Natural killer cell treated with Interleukin-12 subunit alpha and Interleukin-12 subunit beta and Interleukin-15 and Interleukin-18, amount 100 ng/mL, for 72 hours (primary cell): ENCODE measurements around the gene CTLA4. TPM values are rescaled to one million over a fixed set of nuclear protein-coding genes. Genes with fewer than 3 reads are reported as not detected.

Experiments
- ATAC-seq, 2 donors: fragments of 150-1000 bp; cut with Tn5 transposase in 1 of 2; sonication (Bioruptor Pico), chemical (Tn5 transposase) in 1 of 2; 2 replicates each; pipeline ENCODE4 v1.10.0; 2021
- DNase-seq: peaks from one replicate; pipeline ENCODE4 v3.0.0; 2022; ENCODE audit warnings: low spot score
- H3K27ac Mint-ChIP-seq, 2 donors: 1 replicate in 1 of 2; 2 replicates in 1 of 2; pipeline ENCODE4 v1.8.0; 2022; ENCODE audit warnings: mixed read lengths in 2 of 2, mild to moderate bottlenecking in 1 of 2, moderate library complexity in 1 of 2
- H3K27me3 Mint-ChIP-seq, 2 donors: 1 replicate in 1 of 2; 2 replicates in 1 of 2; pipeline ENCODE4 v1.8.0; 2022; ENCODE audit warnings: mixed read lengths in 2 of 2
- H3K36me3 Mint-ChIP-seq: one replicate; pipeline ENCODE4 v1.8.0; 2022; ENCODE audit warnings: mixed read lengths
- H3K4me1 Mint-ChIP-seq, 2 donors: 1 replicate in 1 of 2; 2 replicates in 1 of 2; pipeline ENCODE4 v1.8.0; 2022; ENCODE audit warnings: low read depth in 2 of 2, mixed read lengths in 2 of 2, mild to moderate bottlenecking in 1 of 2
- H3K4me3 Mint-ChIP-seq: one replicate; pipeline ENCODE4 v1.8.0; 2022; ENCODE audit warnings: mixed read lengths
- H3K9me3 Mint-ChIP-seq: 2 replicates; pipeline ENCODE4 v1.8.0; 2022; ENCODE audit warnings: mixed read lengths
- total RNA-seq, 2 donors: library from RNA; stranded (reverse); gene quantifications; one replicate each; pipeline ENCODE4 v1.2.3, GENCODE V29; 2022

The CTLA4 gene
- 10 to 100 TPM; 13.7 to 54.8 TPM for total RNA-seq

GRCh38 chr2:203867561-203868200, at the start of gene CTLA4:
Gene CTLA4 (plus strand): TSS chr2:203867771. CDS start chr2:203867943, 172 bp downstream.
- H3K27me3 Mint-ChIP-seq: no peaks in the 10 kb centered on the region
- ATAC-seq (peak; percentile 37 to 57), DNase-seq (no peak)
- no peaks in the 10 kb centered on the region for H3K9me3 Mint-ChIP-seq
- peak within 1 kb of the TSS; percentile 90 for H3K4me3 Mint-ChIP-seq
- H3K36me3 Mint-ChIP-seq: peaks cover 43% of the 10 kb centered on the region
- peaks cover 36 to 60% of the 10 kb centered on the region in 2 donors for H3K4me1 Mint-ChIP-seq
- peak within 1 kb of the TSS; percentile 85 for H3K27ac Mint-ChIP-seq

GRCh38 chr2:203818656-203819055, 48.9 kb upstream of the CTLA4 start:
- peaks cover 33 to 43% of the 10 kb centered on the region in 2 donors for H3K4me1 Mint-ChIP-seq
- H3K9me3 Mint-ChIP-seq: no peaks in the 10 kb centered on the region
- H3K27ac Mint-ChIP-seq: no peak overlapping the region
- H3K27me3 Mint-ChIP-seq: peaks cover 14 to 19% of the 10 kb centered on the region in 2 donors
- no peak for ATAC-seq
- H3K36me3 Mint-ChIP-seq: no peaks in the 10 kb centered on the region
- DNase-seq: no peak
- H3K4me3 Mint-ChIP-seq: no peak overlapping the region

DNA sequence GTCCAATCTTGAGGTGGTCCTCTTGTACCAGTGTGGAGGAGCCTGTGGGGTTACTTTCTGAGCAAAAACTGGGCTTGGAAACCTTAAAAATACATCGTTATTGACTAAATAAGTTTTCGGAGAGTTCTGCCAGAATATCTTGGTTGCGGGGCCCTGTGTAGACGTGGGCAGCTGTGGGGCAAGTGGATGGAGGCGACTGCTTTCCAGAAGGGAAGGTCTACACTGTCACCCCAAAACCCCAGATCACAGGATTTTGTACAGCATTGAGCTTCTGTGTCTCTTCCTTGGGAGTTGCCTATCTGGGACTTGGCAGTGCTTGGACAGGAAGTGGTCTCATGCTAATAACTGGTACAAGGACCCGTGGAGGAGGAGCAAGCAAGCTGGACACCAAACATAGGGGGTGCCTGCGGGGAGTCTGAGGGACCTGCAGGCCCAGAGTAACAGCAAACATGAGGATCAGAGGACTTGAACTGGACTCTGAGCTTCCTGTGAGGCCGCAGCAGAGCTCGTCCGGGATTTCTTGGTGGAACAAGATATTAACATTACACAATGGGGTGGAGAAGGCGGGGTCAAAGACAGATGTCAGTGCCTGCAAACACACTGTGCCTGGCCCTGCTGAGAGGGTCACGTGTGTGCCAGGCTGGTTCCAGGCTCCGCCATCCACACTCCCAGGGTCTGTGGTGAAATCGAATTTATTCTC, 48.0 kb upstream of the CTLA4 start:
- H3K4me1 Mint-ChIP-seq: peaks cover 35 to 46% of the 10 kb centered on the region in 2 donors
- H3K27me3 Mint-ChIP-seq: peaks cover 14 to 19% of the 10 kb centered on the region in 2 donors
- ATAC-seq (no peak), DNase-seq (no peak)
- no peak overlapping the region for H3K4me3 Mint-ChIP-seq
- no peaks in the 10 kb centered on the region for H3K36me3 Mint-ChIP-seq
- no peak overlapping the region for H3K27ac Mint-ChIP-seq
- no peaks in the 10 kb centered on the region for H3K9me3 Mint-ChIP-seq

DNA sequence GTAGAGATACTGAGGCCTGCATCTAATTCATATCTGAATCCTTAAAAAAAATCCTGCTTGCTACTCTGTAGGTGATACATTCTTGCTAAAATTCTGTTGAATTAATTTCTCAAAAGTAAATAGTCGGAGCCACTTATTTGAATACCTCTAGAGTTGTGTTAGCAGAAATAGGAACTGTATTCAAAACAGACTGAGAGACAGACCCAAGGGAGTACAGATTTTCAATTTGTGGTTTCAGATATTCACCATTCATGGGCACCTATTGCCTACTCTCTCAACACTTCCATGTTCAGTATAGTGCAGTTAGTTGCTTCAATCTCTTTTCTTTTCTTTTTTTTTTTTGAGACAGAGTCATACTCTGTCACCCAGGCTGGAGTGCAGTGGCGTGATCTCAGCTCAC, 46.6 kb upstream of the CTLA4 start:
- no peak for DNase-seq
- Mint-ChIP-seq H3K27ac (no peak overlapping the region), H3K4me3 (no peak overlapping the region)

DNA sequence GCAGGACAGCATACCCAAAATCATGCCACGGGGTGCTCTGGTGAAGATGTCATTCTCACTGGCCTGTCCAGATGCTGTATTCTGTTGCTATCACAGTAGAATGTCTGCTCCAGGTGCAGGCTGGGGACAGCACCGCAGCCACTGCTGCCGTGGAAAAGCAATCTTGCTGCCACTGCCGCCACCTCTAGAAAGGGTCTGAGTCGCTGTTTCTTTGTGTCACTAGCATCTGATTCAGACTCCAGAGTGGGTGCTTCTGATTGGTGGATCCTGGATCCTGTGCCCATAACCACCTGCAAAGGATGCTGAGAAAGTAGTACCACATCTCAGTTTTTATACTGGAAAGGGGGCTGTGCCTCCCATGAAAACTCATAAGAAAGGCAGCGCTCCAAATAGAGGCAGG, 45.3 kb upstream of the CTLA4 start:
- Mint-ChIP-seq H3K4me3 (no peak overlapping the region), H3K27me3 (peaks cover under 1% of the 10 kb centered on the region in 2 donors), H3K4me1 (peaks cover 30 to 32% of the 10 kb centered on the region in 2 donors), H3K9me3 (no peaks in the 10 kb centered on the region), H3K36me3 (no peaks in the 10 kb centered on the region), H3K27ac (peak overlapping the region; percentile 45 to 57)
- ATAC-seq: no peak
- no peak for DNase-seq

More for the DNA sequence above, 46.6 kb upstream of the CTLA4 start:
- Mint-ChIP-seq H3K9me3 (no peaks in the 10 kb centered on the region), H3K27me3 (peaks cover 11 to 13% of the 10 kb centered on the region in 2 donors), H3K36me3 (no peaks in the 10 kb centered on the region), H3K4me1 (peaks cover 30 to 40% of the 10 kb centered on the region in 2 donors)
- ATAC-seq: no peak

DNA sequence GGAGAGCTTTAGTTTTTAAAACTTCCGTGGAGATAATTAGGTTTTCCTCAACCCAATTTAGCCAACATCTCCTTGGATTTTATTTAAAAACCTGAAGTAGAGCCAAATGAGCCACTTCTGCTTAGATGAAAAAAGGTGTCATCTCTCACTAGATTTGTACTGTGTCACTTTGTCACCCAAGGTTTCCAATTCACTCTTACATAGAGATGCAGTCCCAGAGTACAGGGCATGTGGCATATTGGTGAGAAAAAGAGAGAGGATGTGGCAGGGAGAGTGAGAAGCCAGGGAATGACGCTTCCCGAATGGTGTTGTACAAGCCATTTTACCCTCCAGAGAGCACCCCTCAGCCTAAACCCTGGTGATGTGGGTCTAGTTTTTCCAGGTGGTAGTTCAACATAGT, 44.4 kb upstream of the CTLA4 start:
- ATAC-seq (peak; percentile 81 to 82), DNase-seq (no peak)
- peak overlapping the region; percentile 59 for H3K4me3 Mint-ChIP-seq
- peak overlapping the region; percentile 23 to 48 for H3K27ac Mint-ChIP-seq
- H3K27me3 Mint-ChIP-seq: no peaks in the 10 kb centered on the region
- no peaks in the 10 kb centered on the region for H3K36me3 Mint-ChIP-seq
- H3K9me3 Mint-ChIP-seq: no peaks in the 10 kb centered on the region
- H3K4me1 Mint-ChIP-seq: peaks cover 30 to 32% of the 10 kb centered on the region in 2 donors

- peak overlapping the region; percentile 23 to 36 for H3K27ac Mint-ChIP-seq
- H3K4me1 Mint-ChIP-seq: peaks cover 30 to 32% of the 10 kb centered on the region in 2 donors
- ATAC-seq (peak; percentile 66 to 68), DNase-seq (no peak)
- H3K27me3 Mint-ChIP-seq: no peaks in the 10 kb centered on the region
- peak overlapping the region; percentile 41 for H3K4me3 Mint-ChIP-seq
- H3K36me3 Mint-ChIP-seq: no peaks in the 10 kb centered on the region
- H3K9me3 Mint-ChIP-seq: no peaks in the 10 kb centered on the region
These were observed 43.5 kb upstream of the CTLA4 start for GRCh38 chr2:203824057-203824456.

GRCh38 chr2:203824603-203825002, 43.0 kb upstream of the CTLA4 start:
- no peaks in the 10 kb centered on the region for H3K9me3 Mint-ChIP-seq
- H3K4me3 Mint-ChIP-seq: peak overlapping the region; percentile 41
- no peaks in the 10 kb centered on the region for H3K27me3 Mint-ChIP-seq
- H3K27ac Mint-ChIP-seq: peak overlapping the region; percentile 23 to 36
- peaks cover 30 to 32% of the 10 kb centered on the region in 2 donors for H3K4me1 Mint-ChIP-seq
- H3K36me3 Mint-ChIP-seq: no peaks in the 10 kb centered on the region
- DNase-seq (no peak), ATAC-seq (peak; percentile 49 to 64)

DNA sequence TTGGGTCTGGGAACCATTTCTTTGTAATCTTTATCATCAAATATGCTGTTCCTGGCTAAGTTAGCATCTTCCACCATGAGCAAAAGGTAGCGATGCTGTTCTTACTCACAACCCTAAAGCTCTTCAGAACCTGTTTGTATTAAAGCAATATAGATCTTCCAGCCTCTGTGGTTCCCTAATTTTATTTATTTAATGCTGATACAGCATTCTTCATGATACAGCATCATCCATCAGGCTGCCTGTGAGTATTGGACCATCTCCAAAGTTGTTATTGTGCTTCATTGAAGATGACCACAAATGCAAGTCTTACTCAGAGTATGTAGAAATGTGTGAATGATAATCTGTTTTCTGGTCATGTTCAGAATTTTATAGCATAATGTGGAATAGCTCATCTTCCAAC, 40.9 kb upstream of the CTLA4 start:
- no peak overlapping the region for H3K4me3 Mint-ChIP-seq
- no peak overlapping the region for H3K27ac Mint-ChIP-seq
- no peaks in the 10 kb centered on the region for H3K9me3 Mint-ChIP-seq
- H3K4me1 Mint-ChIP-seq: peaks cover 33 to 37% of the 10 kb centered on the region in 2 donors
- DNase-seq (no peak), ATAC-seq (no peak)
- no peaks in the 10 kb centered on the region for H3K36me3 Mint-ChIP-seq
- H3K27me3 Mint-ChIP-seq: peaks cover under 1 to 4% of the 10 kb centered on the region in 2 donors

GRCh38 chr2:203830304-203831055, 37.1 kb upstream of the CTLA4 start:
- H3K27ac Mint-ChIP-seq: peak overlapping the region; percentile 58 to 69
- DNase-seq (no peak), ATAC-seq (peak; percentile 67 to 89)
- peak overlapping the region; percentile 15 for H3K4me3 Mint-ChIP-seq
- peaks cover 2 to 5% of the 10 kb centered on the region in 2 donors for H3K4me1 Mint-ChIP-seq
- H3K9me3 Mint-ChIP-seq: no peaks in the 10 kb centered on the region
- H3K36me3 Mint-ChIP-seq: no peaks in the 10 kb centered on the region
- H3K27me3 Mint-ChIP-seq: peaks cover 14 to 17% of the 10 kb centered on the region in 2 donors

DNA sequence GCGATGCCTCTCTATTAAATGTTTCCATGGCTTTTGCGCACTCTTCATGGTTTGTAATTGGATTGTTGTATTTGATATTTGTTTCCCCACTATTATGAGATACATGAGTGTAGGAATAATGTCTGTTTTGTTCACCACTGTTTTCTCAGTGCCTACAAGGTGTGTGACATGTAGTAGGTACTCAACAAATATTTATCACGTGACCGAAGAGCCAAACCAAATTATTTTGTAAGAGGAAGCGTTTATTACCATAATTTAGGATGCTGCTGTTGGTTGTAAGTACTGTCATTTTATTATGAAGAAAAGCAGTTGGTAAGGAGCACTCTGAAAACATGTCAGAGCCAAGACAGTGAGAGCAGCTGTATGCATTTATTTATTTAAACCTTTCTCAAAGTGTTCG, 32.2 kb upstream of the CTLA4 start:
- Mint-ChIP-seq H3K9me3 (no peaks in the 10 kb centered on the region), H3K36me3 (no peaks in the 10 kb centered on the region), H3K4me1 (peaks cover 11 to 20% of the 10 kb centered on the region in 2 donors), H3K27ac (no peak overlapping the region), H3K4me3 (no peak overlapping the region), H3K27me3 (peaks cover 19 to 26% of the 10 kb centered on the region in 2 donors)
- DNase-seq: no peak
- ATAC-seq: no peak

DNA sequence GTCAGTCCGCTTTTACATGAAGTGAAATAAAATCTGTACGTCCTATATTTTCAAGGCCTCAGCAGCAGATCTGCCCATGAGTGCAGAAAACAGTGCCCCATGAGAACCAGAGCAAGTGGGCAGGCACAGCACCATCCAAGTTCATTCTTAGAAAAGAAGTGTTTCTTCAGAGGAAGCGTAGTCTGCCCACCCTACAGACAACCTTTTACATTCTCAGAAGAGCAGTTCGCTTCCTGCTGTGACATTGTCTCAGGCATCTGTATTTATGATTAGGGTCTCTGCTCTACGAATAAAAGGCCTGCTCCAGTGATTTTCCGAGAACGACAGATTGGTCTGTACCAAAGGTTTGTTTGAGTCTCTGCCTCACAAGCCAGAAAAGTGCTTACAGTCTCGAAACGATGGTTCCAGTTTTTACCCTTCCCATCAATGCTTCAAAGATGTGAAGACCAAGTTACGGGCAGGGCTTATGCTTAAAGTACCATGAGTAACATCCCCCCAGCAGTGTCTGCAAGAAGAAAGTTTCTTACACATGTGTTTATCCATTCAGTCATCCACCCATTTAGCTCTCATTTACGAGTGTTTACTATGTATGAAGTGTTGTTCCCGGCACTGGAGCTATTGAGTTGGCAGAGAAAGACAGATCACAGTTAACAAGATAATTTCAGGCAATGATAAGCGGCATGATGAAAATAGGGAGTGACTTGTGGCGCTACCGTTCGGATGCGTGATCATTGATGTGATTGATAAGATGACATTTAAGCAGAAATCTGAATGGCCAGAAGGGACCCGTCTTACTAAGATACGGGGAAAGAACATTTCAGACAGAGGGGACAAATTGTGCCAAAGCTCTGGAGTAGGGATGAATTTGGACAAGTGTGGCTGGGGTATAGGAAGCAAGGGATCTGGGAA, 31.4 kb upstream of the CTLA4 start:
- H3K27me3 Mint-ChIP-seq: peaks cover 20 to 26% of the 10 kb centered on the region in 2 donors

GRCh38 chr2:203840655-203841205, 26.8 kb upstream of the CTLA4 start:
- peak in 1 of 2 donors; percentile 67 for ATAC-seq
- H3K27ac Mint-ChIP-seq: peak overlapping the region in 1 of 2 donors; percentile 30

More for the DNA sequence above, 31.4 kb upstream of the CTLA4 start:
- DNase-seq (no peak), ATAC-seq (no peak)
- Mint-ChIP-seq H3K9me3 (no peaks in the 10 kb centered on the region), H3K36me3 (no peaks in the 10 kb centered on the region), H3K4me1 (peaks cover 15 to 23% of the 10 kb centered on the region in 2 donors), H3K27ac (no peak overlapping the region), H3K4me3 (no peak overlapping the region)

More at GRCh38 chr2:203840655-203841205, 26.8 kb upstream of the CTLA4 start:
- peak overlapping the region; percentile 28 for H3K4me3 Mint-ChIP-seq
- no peaks in the 10 kb centered on the region for H3K36me3 Mint-ChIP-seq
- H3K4me1 Mint-ChIP-seq: peaks cover 18 to 39% of the 10 kb centered on the region in 2 donors
- no peak for DNase-seq
- H3K27me3 Mint-ChIP-seq: peaks cover 15 to 24% of the 10 kb centered on the region in 2 donors
- H3K9me3 Mint-ChIP-seq: no peaks in the 10 kb centered on the region
